GM19372 (cell line): ENCODE measurements around the gene DNAH6.
A peak's percentile ranks its signal among the peaks of the same experiment; 100 is the strongest.
"Not testable (repeated sequence)": the region's sequence is repeated elsewhere in the genome, so short reads cannot be mapped to it uniquely, and the experiment has no call there.

Experiments used
- ATAC-seq: cut with Tn5 transposase; IDR thresholded peaks from one replicate; pipeline ENCODE4 v1.9.1; 2021; ENCODE audit warnings: mild to moderate bottlenecking, low read depth, moderate library complexity; ENCODE audit not compliant: unreplicated experiment

DNAH6 gene

GRCh38 chr2:84516234-84516986 is at the start of gene DNAH6:
DNAH6 (plus strand) TSS chr2:84516498; CDS start chr2:84517827, 1,329 bp downstream.
- peak; percentile 99 for ATAC-seq

- ATAC-seq = no peak
These were observed 48.9 kb upstream of the DNAH6 start for GRCh38 chr2:84467389-84467788.

GRCh38 chr2:84472423-84472822 is 43.9 kb upstream of the DNAH6 start:
- ATAC-seq = not testable (repeated sequence)

- ATAC-seq = no peak
These were observed 43.3 kb upstream of the DNAH6 start for GRCh38 chr2:84472856-84473565.

- ATAC-seq = no peak
These were observed 42.1 kb upstream of the DNAH6 start for GRCh38 chr2:84474176-84474575.

- ATAC-seq = no peak
These were observed 38.4 kb upstream of the DNAH6 start for GRCh38 chr2:84477886-84478285.

- no peak for ATAC-seq
These were observed 37.4 kb upstream of the DNAH6 start for GRCh38 chr2:84478867-84479266.

- no peak for ATAC-seq
These were observed 34.6 kb upstream of the DNAH6 start for GRCh38 chr2:84481702-84482101.

GRCh38 chr2:84482603-84483002 is 33.7 kb upstream of the DNAH6 start:
- no peak for ATAC-seq

- no peak for ATAC-seq
These were observed 33.0 kb upstream of the DNAH6 start for GRCh38 chr2:84483320-84483719.

GRCh38 chr2:84486441-84487115 is 29.7 kb upstream of the DNAH6 start:
- ATAC-seq = no peak

- ATAC-seq = no peak
These were observed 28.9 kb upstream of the DNAH6 start for GRCh38 chr2:84487298-84487996.

- ATAC-seq = no peak
These were observed 25.0 kb upstream of the DNAH6 start for GRCh38 chr2:84491256-84491655.

- ATAC-seq = no peak
These were observed 24.6 kb upstream of the DNAH6 start for GRCh38 chr2:84491741-84492140.

- ATAC-seq = no peak
These were observed 23.7 kb upstream of the DNAH6 start for GRCh38 chr2:84492571-84492970.

- no peak for ATAC-seq
These were observed 22.8 kb upstream of the DNAH6 start for GRCh38 chr2:84493514-84493913.

GRCh38 chr2:84494070-84494469 is 22.2 kb upstream of the DNAH6 start:
- ATAC-seq = no peak

GRCh38 chr2:84495539-84496146 is 20.7 kb upstream of the DNAH6 start:
- ATAC-seq = peak; percentile 80

GRCh38 chr2:84496386-84496785 is 19.9 kb upstream of the DNAH6 start:
- ATAC-seq = no peak

- ATAC-seq = no peak
These were observed 19.0 kb upstream of the DNAH6 start for GRCh38 chr2:84497285-84497684.
